Epithelial cell of proximal tubule (primary cell): ENCODE measurements around the gene MOB3A. TPM values are rescaled to one million over a fixed set of nuclear protein-coding genes. Genes with fewer than 3 reads are reported as not detected.
A peak's percentile ranks its signal among the peaks of the same experiment; 100 is the strongest.

Source experiments
- DNase-seq: peaks from one replicate; pipeline ENCODE4 v3.0.0-alpha.2; 2011; ENCODE audit warnings: low read depth
- H3K4me3 ChIP-seq: 2 replicates; pipeline ENCODE4 v1.5.1; 2011; ENCODE audit warnings: low read depth, mild to moderate bottlenecking, low read length
- total RNA-seq: library from RNA; depleted of rRNA; stranded (reverse); fragments of >200 nt; gene quantifications from 2 replicates; pipeline ENCODE4 v1.2.3, GENCODE V29; 2015
- TF ChIP-seq, protein P1 (sequence below): conservative IDR thresholded peaks from 2 replicates; pipeline ENCODE4 v1.5.1; 2012; ENCODE audit warnings: low read depth, mild to moderate bottlenecking, low read length

The MOB3A gene
- total RNA-seq, 1 donor from 2014 or later = 29.9 TPM

DNA sequence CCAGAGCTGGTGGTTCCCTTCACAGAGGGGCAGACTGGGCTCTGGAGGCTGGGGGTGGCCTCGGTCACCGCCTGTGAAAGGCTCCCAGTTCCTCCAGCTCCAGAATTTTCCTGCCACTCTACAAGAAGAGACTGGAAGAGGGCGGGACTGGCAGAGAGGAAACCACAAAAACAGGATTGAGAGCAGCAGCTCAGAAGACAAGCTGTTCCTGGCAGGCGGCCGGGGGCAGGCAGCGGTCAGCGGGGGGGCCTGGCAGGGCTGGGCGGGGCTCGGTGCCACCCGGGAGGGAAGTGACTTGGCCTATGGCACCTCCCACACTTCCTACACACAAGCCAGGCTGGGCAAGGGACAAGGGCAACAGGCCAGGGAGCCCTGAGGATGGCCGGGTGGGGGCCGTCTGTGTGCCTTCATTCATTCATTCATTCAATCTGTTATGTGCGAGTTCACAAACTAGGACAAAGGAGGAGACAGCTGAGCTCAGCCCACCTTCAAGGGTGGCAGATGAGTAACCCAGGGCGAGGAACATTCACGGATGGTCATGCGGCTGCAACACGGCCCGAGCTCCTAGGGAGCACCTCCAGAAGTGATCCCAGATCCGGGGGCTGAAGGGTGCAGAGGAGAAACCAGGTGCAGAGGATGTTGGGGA, 63.7 kb downstream of the MOB3A start:
- peak overlapping the region; percentile 33 for H3K4me3 ChIP-seq
- TF ChIP-seq, protein P1, sequence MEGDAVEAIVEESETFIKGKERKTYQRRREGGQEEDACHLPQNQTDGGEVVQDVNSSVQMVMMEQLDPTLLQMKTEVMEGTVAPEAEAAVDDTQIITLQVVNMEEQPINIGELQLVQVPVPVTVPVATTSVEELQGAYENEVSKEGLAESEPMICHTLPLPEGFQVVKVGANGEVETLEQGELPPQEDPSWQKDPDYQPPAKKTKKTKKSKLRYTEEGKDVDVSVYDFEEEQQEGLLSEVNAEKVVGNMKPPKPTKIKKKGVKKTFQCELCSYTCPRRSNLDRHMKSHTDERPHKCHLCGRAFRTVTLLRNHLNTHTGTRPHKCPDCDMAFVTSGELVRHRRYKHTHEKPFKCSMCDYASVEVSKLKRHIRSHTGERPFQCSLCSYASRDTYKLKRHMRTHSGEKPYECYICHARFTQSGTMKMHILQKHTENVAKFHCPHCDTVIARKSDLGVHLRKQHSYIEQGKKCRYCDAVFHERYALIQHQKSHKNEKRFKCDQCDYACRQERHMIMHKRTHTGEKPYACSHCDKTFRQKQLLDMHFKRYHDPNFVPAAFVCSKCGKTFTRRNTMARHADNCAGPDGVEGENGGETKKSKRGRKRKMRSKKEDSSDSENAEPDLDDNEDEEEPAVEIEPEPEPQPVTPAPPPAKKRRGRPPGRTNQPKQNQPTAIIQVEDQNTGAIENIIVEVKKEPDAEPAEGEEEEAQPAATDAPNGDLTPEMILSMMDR = no peak
- DNase-seq = peak; percentile 48

DNA sequence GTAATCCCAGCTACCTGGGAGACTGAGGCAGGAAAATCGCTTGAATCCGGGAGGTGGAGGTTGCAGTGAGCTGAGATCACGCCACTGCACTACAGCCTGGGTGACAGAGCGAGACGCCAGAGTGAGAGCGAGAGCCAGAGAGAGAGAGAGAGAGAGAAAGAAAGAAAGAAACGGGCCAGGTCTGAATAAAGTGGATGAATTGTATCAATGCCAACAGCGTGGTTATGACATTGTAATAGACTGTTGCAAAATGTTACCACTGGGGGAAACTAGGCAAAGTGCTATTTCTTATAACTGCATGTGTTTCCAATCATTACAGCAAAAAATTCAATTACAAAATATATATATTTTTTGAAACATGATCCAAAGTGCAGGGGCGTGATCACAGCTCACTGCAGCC, 68.8 kb downstream of the MOB3A start:
- TF ChIP-seq, protein P1 = no peak
- H3K4me3 ChIP-seq = no peak overlapping the region
- DNase-seq = no peak

DNA sequence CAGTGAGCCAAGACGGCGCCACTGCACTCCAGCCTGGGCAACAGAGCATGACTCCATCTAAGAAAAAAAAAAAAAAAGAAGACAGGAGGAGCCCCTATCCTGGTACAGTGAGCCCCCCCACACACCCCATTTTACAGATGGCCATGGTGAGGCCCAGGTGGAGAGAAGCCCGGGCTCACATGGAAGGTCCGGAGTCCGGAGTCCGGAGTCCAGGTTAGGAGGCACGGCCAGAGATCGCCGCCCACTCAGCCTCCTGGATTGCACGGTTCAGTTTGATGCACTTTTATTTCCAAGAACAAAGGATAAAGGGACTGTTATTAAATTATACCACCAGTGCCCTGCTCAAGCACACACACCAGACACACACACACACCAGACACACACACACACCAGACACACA, 69.4 kb downstream of the MOB3A start:
- no peak overlapping the region for H3K4me3 ChIP-seq
- no peak for DNase-seq
- TF ChIP-seq, protein P1 = no peak

DNA sequence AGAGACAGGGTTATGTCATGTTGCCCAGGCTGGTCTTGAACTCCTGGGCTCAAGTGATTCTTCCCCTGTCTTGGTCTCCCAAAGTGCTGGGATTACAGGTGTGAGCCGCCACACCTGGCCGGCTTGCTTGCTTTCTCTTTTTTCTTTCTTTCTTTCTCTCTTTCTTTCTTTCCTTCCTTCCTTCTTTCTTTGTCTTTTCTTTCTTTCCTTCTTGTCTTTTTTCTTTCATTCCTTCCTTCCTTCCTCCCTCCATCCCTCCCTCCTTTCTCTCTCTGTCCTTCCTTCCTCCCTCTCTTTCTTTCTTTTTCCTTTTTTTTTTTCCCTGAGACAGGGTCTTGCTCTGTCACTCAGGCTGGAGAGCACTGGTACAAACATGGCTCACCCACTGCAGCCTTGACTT, 73.8 kb downstream of the MOB3A start:
- no peak for DNase-seq
- TF ChIP-seq, protein P1 = no peak
- H3K4me3 ChIP-seq = no peak overlapping the region

DNA sequence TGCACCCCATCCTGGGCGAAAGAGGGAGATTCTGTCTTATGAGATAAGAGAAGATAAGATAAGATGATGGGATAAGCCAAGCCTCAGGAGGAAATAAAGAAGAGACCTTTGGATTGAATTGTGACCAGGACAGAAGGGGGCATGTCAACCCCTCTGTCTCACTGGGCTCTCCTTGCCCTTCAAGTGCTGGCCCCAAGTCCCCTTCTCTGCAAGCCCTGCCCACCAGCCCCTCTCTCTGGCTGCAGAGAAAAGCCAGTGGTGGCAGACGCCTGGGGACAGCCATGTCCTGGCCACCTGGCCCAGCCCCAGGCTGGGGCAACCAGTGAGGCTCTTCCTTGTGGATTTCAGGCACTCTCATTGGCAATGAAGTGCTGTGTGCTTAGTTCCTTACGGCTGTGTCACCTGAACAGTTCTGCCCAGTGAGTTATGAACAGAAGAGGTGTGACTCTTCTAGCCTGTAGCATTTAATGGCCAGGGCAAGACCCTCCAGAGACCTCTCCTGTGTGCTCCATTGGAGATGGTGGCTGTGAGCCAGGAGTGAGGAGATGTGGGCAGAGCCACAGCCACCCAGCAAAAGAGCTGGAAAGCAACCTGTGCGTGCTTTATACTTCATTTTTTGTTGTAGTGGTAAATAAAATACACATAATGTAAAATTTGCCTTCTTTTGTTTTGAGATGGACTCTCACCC, 74.5 kb downstream of the MOB3A start:
- H3K4me3 ChIP-seq = no peak overlapping the region

More for the DNA sequence above, 74.5 kb downstream of the MOB3A start:
- TF ChIP-seq, protein P1 = no peak
- DNase-seq = no peak

Other genes starting within 250 kb of the MOB3A start
- 14.5 and 18.4 TPM in 2 replicates for gene REXO1, start 247.8 kb downstream of the MOB3A start, total RNA-seq
- gene KLF16, start 232.7 kb downstream of the MOB3A start, total RNA-seq = 28.1 and 28.8 TPM in 2 replicates
- 83.4 and 112 TPM in 2 replicates for gene ABHD17A, start 210.8 kb downstream of the MOB3A start, total RNA-seq
- gene ADAT3, start 190.9 kb downstream of the MOB3A start, total RNA-seq = 10.3 and 12.6 TPM in 2 replicates
- gene SCAMP4, start 190.9 kb downstream of the MOB3A start, total RNA-seq = 108 and 134 TPM in 2 replicates
- 82.9 and 85.4 TPM in 2 replicates for gene CSNK1G2, start 155.2 kb downstream of the MOB3A start, total RNA-seq
- gene BTBD2, start 80.6 kb downstream of the MOB3A start, total RNA-seq = 56.2 and 59.7 TPM in 2 replicates
- gene MKNK2, start 45.1 kb downstream of the MOB3A start, total RNA-seq = 118 and 154 TPM in 2 replicates
- gene IZUMO4, start 589 bp upstream of the MOB3A start, total RNA-seq = 1.0 and 5.2 TPM in 2 replicates
- 101 and 141 TPM in 2 replicates for gene AP3D1, start 55.2 kb upstream of the MOB3A start, total RNA-seq
- 13.8 and 36.6 TPM in 2 replicates for gene DOT1L, start 67.6 kb upstream of the MOB3A start, total RNA-seq
- gene PLEKHJ1, start 140.0 kb upstream of the MOB3A start, total RNA-seq = 167 and 208 TPM in 2 replicates
- gene SF3A2, start 140.5 kb upstream of the MOB3A start, total RNA-seq = 51.7 and 61.2 TPM in 2 replicates
- gene AMH, start 153.0 kb upstream of the MOB3A start, total RNA-seq = 0.52 and 1.7 TPM in 2 replicates
- 3.5 and 4.1 TPM in 2 replicates for gene JSRP1, start 160.1 kb upstream of the MOB3A start, total RNA-seq
- not detected in 2 replicates for gene PEAK3, start 185.8 kb upstream of the MOB3A start, total RNA-seq
- not detected in 2 replicates for gene LINGO3, start 211.8 kb upstream of the MOB3A start, total RNA-seq
- gene LSM7, start 232.3 kb upstream of the MOB3A start, total RNA-seq = 352 and 409 TPM in 2 replicates
- gene SPPL2B, start 232.4 kb upstream of the MOB3A start, total RNA-seq = 25.8 and 30.6 TPM in 2 replicates